ENCODE results near the gene CYP3A5. TPM values are rescaled to one million over a fixed set of nuclear protein-coding genes. Genes with fewer than 3 reads are reported as not detected.

Gene CYP3A5
- total and polyA plus RNA-seq, 2 of the 13 experiments (the other 11 are each of a cell fraction or from before 2014, with no cell fraction given) = 5.7 to 9.3 TPM

- TF ChIP-seq HIC2 (CRISPR knock-in tag; IDR thresholded peaks at IDR 0.05; ENCODE audit: low read depth) (no peak), HMGXB4 (CRISPR knock-in tag; IDR thresholded peaks at IDR 0.05; ENCODE audit: borderline replicate concordance in 1 of 2, low read depth in 1 of 2) (peak; percentile 35; a peak in 1 of 4 replicates), RORA (CRISPR knock-in tag; IDR thresholded peaks at IDR 0.05) (no peak), U2AF2 (IDR thresholded peaks at IDR 0.05; ENCODE audit: low read depth, low read length) (no peak), RCOR2 (CRISPR knock-in tag; IDR thresholded peaks at IDR 0.05) (peak; percentile 85), POGZ (CRISPR knock-in tag; IDR thresholded peaks at IDR 0.05) (peak; percentile 93), NAIF1 (CRISPR knock-in tag; IDR thresholded peaks at IDR 0.05; ENCODE audit: borderline replicate concordance) (no peak), RBFOX2 (IDR thresholded peaks at IDR 0.05; ENCODE audit: low read depth, low read length) (no peak), KDM4B (CRISPR knock-in tag; IDR thresholded peaks at IDR 0.05) (no peak), KMT2A (CRISPR knock-in tag; IDR thresholded peaks at IDR 0.05) (no peak), LBX2 (CRISPR knock-in tag; IDR thresholded peaks at IDR 0.05; ENCODE audit: borderline replicate concordance) (no peak), ZNF598 (CRISPR knock-in tag; IDR thresholded peaks at IDR 0.05; ENCODE audit: borderline replicate concordance) (no peak), SUZ12 (IDR thresholded peaks at IDR 0.05; ENCODE audit: low read depth, low read length) (no peak), NR2C2 (CRISPR knock-in tag; IDR thresholded peaks at IDR 0.05; ENCODE audit: borderline replicate concordance) (peak; percentile 50; the same call in 1 of the 2 replicates), ZNF530 (CRISPR knock-in tag; IDR thresholded peaks at IDR 0.05; ENCODE audit: low read depth) (no peak), ZNF274 (CRISPR knock-in tag; IDR thresholded peaks at IDR 0.05) (no peak), ZNF441 (CRISPR knock-in tag; IDR thresholded peaks at IDR 0.05; ENCODE audit: borderline replicate concordance) (peak; percentile 54; the same call in 1 of the 2 replicates), NRL (CRISPR knock-in tag; IDR thresholded peaks at IDR 0.05; ENCODE audit: borderline replicate concordance) (0 out of 2 replicates have a peak, but pooled peaks have one; percentile 18), ZNF569 (CRISPR knock-in tag; IDR thresholded peaks at IDR 0.05; ENCODE audit: borderline replicate concordance) (no peak), HNRNPK (IDR thresholded peaks at IDR 0.05; ENCODE audit: low read depth, low read length, poor library complexity, severe bottlenecking) (no peak), CBX2 (IDR thresholded peaks at IDR 0.05; ENCODE audit: low read depth, low read length) (no peak), CBX2 (CRISPR knock-in tag; IDR thresholded peaks at IDR 0.05; ENCODE audit: low read depth) (no peak), MAFG (CRISPR knock-in tag; IDR thresholded peaks at IDR 0.05) (no peak), MTF1 (CRISPR knock-in tag; IDR thresholded peaks at IDR 0.05) (no peak), NFATC3 (CRISPR knock-in tag; IDR thresholded peaks at IDR 0.05) (no peak), ZNF672 (CRISPR knock-in tag; IDR thresholded peaks at IDR 0.05) (no peak), ZNF784 (CRISPR knock-in tag; IDR thresholded peaks at IDR 0.05; ENCODE audit: borderline replicate concordance) (peak; percentile 76; the same call in 1 of the 2 replicates), AGO1 (IDR thresholded peaks at IDR 0.05; ENCODE audit: low read depth, low read length, poor library complexity, severe bottlenecking) (no peak)
These were observed 2.1 kb downstream of the CYP3A5 start (continued) for GRCh38 chr7:99677648-99678045.

All from HepG2 (cell line).